Central memory CD4-positive, alpha-beta T cell (primary cell): ENCODE data around the gene LIN7C.

ENCODE experiments used
- DNase-seq: peaks from one replicate; pipeline ENCODE4 v3.0.0; 2022

LIN7C gene

GRCh38 chr11:27507557-27508322, 1.2 kb upstream of the LIN7C start:
- DNase-seq: no peak

- no peak for DNase-seq
Observed at GRCh38 chr11:27505781-27506180, 788 bp downstream of the LIN7C start.

GRCh38 chr11:27504205-27504604, 2.4 kb downstream of the LIN7C start:
- DNase-seq: no peak

GRCh38 chr11:27501100-27501499, 5.5 kb downstream of the LIN7C start:
- no peak for DNase-seq

- no peak for DNase-seq
Observed at GRCh38 chr11:27497911-27498310, 8.7 kb downstream of the LIN7C start.

DNA sequence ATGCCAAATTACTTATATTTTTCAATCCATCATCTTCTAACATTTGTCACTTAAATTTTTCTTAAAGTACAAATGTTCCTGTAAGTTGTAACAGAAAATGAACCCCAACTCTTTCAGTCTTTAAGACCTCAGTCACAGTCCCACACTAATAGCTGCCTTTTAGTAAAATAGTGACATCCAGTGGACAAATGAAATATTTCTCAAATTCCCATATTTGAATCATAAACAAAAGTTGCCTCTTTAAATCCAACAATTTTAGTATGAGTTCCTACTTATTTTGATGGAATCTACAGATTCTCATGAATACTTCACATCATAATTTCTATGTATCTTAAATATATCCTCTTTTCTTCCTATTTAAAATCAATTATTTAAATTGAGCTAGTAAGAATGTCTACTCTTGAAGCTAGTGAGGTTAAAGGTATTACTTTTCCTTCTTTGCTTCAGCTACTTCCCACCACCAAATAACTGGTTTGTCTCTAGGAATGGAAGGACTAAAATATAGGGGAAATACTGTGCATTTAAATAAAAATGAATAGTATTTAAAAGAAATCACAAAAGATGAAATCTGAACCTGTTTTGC, 9.2 kb downstream of the LIN7C start:
- DNase-seq: peak; percentile 5

- DNase-seq: no peak
Observed at GRCh38 chr11:27496461-27496860, 10.1 kb downstream of the LIN7C start.

DNA sequence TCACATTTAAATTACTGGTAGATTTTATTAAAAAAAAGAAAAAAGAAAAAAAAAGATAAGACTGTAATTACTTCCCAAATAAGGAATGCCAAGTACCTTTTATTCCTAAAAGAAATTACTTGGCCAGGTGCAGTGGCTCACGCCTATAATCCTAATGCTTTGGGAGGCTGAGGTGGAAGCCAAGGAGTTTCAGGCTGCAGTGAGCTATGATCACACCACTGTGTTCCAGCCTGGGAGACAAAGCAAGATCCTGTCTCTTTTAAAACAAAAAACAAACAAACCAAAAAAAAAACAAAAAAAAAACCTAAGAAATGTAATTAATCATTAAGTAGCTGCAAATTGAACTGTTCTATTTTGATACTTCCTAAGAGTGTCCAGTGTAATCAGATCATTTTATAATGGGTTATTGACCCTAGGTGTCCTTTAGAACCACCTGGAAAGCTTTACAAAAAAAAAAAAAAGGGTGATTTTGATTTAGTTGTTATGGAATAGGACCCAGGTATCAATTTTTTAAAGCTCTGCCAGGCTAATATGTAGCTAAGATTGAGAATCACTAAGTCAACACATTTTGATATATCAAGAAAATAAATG, 10.8 kb downstream of the LIN7C start:
- DNase-seq: no peak

GRCh38 chr11:27489092-27489491, 17.5 kb downstream of the LIN7C start:
- no peak for DNase-seq

GRCh38 chr11:27487706-27488105, 18.9 kb downstream of the LIN7C start:
- DNase-seq: no peak

DNA sequence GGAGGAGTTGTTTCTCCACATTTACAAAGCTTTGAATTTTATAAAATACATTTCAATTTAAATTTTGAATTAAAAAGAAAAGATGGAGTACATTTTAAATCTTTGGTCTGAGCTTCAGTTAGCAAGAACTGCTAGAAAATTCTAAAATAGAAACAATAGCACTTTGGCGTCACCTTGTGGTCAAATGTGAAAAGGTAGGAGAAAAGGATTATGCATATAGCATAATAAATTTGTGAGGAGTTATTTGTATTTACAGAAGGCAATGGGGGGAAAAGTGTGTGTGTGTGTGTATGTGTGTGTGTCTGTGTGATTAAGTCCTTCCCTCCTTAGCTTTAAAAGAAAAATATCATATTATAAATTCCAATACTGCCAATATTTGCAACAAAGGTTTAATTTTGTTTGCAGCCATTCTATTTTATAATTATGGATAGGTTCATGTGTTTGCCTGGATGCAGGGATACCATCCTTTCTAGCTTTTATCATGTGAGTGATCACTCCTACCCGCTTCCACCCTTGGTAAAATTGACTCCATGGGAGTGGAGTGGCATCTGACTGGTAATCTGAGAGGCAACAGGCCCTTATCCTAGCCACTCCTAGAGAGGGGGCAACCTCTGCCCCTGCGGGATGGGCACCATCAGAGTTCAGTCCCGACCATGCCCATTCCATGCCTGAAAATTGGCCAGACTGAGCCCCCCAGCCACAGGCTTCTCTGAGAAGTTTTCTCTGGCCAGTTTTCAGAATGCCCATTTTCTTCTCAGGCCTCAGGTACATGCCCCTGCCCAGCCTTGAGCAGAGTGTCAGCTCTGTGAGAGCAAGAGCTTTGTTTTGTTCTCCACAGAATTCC, 20.4 kb downstream of the LIN7C start:
- DNase-seq: peak; percentile 44

DNA sequence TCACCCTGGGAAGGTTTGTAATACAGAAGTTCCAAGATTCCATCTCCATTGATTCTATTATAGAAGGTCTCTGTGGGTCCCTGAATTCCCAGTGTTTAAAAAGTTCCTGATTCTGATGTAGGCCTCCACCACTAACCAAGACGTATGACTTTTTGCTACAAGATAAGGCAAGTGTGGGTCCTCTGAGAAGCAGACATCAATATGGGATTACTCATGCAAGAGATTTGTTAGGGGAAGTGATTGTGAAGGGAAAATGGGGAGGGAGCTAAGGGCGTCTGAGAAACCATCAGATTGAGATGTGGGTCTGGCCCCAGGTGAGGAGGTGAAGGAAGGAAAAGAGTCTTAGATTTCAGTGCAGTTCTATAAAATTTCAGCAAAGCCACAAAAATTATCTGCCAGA, 23.8 kb downstream of the LIN7C start:
- no peak for DNase-seq

DNA sequence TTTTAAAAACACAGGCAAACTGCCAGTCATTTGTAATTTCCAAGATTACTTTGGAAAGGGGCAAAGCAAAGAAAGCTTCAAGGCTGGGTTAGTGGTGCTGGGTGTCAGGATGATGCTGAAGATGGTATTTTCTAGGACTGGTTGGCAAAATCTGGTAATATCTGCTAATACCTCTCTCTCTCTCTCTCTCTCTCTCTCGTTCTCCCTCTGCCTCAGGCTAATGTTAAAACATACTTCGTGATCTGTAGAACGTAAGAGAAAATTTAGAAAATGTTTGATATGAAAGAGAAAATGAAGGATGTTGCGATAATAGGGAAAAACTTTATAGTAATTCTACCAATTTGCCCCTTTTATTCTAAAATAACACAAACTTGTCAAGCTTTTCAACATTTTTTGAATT, 24.6 kb downstream of the LIN7C start:
- DNase-seq: no peak

GRCh38 chr11:27477831-27478230, 28.7 kb downstream of the LIN7C start:
- no peak for DNase-seq

- no peak for DNase-seq
Observed at GRCh38 chr11:27477243-27477642, 29.3 kb downstream of the LIN7C start.

GRCh38 chr11:27475622-27476021, 30.9 kb downstream of the LIN7C start:
- no peak for DNase-seq

DNA sequence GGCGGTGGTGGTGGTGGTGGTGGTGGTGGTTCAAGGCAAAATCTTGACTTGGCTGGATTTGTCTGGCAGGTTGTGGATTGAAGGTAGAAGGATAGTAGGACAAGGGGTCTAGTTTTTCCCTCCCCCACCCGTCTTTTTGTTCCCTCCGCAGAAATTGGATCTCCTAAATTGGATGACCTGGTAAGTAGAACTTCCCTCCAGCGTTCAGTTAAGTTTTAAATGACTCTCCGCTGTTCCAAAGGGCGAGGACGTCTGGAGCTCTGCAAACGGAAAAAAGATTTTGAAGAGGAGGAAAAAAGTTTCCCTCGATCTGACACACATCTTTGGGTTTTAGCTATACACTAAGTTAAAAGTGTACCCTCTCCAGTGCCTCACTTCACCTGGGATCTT, 33.6 kb downstream of the LIN7C start:
- no peak for DNase-seq

GRCh38 chr11:27472398-27473016, 34.1 kb downstream of the LIN7C start, which contains the start of gene LGR4:
Gene LGR4, minus strand, starts transcription at chr11:27472790. Its CDS starts 488 bp downstream, at chr11:27472302.
- DNase-seq: peak; percentile 68

DNA sequence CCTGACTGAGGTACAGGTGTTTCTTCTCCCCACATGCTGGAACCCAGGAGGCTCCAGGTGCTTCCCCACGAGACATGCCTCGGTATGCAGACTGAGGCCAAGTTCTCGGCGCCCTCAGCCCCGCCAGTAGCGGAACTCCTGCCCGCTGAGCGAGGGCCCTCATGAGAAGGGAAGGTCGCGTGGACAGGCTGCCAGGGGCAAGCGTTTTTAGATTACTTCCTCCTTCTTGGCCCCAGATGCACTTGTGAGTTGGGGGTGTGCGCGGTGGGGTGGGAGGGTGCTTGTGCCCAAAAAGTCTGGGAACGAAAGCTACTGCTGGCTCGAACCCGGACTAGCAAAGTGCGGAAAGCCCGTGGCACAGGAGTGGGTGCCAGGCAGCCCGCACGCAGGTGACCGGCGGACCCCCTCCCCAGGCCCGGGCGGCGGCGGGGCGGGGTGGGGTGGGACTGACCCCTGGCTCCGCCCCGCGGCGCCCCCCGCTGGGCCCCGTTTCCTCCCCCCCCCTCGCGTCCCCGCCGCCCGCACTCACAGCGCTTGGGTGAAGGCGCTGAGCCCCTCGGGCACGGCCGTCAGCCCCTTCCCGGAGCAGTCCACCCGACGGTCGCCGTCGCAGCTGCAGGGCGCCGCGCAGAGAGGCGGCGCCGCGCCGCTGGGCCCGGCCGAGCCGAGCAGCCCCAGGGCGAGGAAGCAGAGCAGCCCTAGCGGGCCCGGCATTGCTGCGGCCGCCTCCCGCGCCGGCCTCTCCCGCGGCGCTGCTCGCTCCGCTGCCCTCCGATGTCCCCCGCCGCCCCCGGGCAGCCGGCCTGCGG, 34.8 kb downstream of the LIN7C start:
- no peak for DNase-seq

- no peak for DNase-seq
Observed at GRCh38 chr11:27470826-27471588, 35.6 kb downstream of the LIN7C start.

GRCh38 chr11:27470166-27470565, 36.4 kb downstream of the LIN7C start:
- DNase-seq: no peak
